SU-DHL-6 (cell line): ENCODE results near the gene MPC1L.

Source experiments
- CTCF ChIP-seq: fragments of 200-600 bp; sonication (generic); IDR thresholded peaks from one replicate; pipeline ENCODE4 v1.5.1; 2017; ENCODE audit warnings: antibody characterized with exemption, mild to moderate bottlenecking, low read length, moderate library complexity; ENCODE audit not compliant: insufficient read depth, poor library complexity, severe bottlenecking
- EZH2phosphoT487 ChIP-seq: fragments of 200-600 bp; sonication (generic), shearing (Covaris generic); conservative IDR thresholded peaks from 2 replicates; pipeline ENCODE4 v1.6.1; 2018; ENCODE audit warnings: mild to moderate bottlenecking, antibody characterized with exemption, low read length, moderate library complexity, mixed read lengths

DNA sequence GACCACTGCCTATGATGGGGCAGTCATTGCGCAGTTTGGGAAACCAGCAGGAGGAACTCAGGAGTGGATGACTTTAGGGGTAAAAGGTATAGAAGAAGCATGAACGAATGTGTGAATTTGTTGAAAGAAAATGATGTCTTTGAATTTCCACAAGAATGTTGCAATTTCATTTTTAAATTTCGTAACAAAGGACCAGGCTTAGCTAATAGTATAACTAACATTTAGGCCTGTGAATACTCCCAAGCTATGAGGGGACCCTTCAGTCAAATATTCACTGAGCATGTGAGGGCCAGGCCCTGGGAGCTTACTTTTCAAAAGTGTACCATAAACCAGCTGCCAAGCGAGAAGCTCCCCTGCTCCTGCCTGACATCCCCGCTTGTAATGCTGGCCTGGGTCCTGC is 5.3 kb downstream of the MPC1L start:
- TF ChIP-seq EZH2phosphoT487 (no peak), CTCF (no peak)
